Measurements from ENCODE around the gene XYLT1.
A peak's percentile ranks its signal among the peaks of the same experiment; 100 is the strongest.
"Not testable (repeated sequence)": the region's sequence is repeated elsewhere in the genome, so short reads cannot be mapped to it uniquely, and the experiment has no call there.

The XYLT1 gene

DNA sequence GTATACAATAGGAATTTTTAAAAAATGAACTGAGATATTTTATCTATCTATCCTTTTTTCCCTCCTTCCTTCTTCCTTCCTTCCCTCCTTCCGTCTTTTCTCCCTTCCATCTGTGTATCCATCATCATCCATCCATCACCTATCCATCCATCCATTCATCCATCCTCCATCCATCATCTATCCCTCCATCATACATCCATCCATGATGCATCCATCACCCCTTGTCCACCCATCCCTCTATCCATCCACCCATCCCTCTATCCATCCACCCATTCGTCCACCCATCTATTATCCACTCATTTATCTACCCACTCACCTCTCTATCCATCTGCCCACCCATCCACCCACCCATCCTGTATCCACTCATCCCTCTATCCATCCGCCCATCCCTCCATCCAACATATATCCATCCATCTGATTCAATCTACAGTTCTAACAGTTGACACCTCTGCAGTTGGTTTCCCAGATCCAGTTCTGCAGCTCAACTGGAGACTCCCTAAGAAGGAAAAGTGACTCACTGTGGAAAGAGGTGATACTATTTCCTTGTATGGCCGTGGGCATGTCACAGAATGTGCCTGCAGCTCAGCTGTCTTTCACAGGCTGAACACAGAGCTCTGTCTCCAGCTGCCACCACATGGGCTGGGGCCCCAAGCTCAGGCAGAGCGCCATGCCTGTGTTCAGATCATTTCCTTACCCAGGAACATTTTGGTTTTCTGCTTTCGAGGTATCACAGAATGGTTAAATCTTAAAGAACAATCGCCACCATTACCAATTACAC lies 130.8 kb downstream of the XYLT1 start:
- DNase-seq (ENCODE audit: low read depth, low spot score): no peak
- TF ChIP-seq, protein P1, sequence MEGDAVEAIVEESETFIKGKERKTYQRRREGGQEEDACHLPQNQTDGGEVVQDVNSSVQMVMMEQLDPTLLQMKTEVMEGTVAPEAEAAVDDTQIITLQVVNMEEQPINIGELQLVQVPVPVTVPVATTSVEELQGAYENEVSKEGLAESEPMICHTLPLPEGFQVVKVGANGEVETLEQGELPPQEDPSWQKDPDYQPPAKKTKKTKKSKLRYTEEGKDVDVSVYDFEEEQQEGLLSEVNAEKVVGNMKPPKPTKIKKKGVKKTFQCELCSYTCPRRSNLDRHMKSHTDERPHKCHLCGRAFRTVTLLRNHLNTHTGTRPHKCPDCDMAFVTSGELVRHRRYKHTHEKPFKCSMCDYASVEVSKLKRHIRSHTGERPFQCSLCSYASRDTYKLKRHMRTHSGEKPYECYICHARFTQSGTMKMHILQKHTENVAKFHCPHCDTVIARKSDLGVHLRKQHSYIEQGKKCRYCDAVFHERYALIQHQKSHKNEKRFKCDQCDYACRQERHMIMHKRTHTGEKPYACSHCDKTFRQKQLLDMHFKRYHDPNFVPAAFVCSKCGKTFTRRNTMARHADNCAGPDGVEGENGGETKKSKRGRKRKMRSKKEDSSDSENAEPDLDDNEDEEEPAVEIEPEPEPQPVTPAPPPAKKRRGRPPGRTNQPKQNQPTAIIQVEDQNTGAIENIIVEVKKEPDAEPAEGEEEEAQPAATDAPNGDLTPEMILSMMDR (IDR thresholded peaks at IDR 0.05; ENCODE audit: low read depth, low read length): no peak
- in situ Hi-C loops (cut with HindIII; ENCODE audit: low sequenced_read_pairs): no loop called here
- H3K4me3 ChIP-seq (ENCODE audit: low read depth, low read length): no peak overlapping the region

DNA sequence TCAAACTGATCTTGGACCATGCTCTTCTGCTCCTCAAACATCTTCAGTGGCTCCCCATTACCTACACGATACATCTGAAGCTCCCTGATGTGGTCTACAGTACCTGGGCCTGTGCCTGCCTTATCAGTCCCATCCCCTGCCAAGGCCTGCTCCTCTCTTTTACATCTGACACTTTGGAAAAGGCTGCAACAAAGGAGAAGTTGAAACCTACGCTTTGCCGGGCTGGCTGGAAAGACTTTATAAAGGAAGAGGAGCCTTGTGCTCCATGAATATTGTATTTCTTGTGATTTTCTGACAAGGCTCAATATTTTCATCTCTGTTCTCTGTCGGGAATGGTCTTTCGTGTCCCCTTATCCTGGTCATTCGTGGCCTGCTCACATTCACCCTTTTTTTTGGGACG lies 132.5 kb downstream of the XYLT1 start:
- in situ Hi-C loops (cut with HindIII; ENCODE audit: low sequenced_read_pairs): no loop called here
- H3K4me3 ChIP-seq (ENCODE audit: low read depth, low read length): no peak overlapping the region
- TF ChIP-seq, protein P1 (IDR thresholded peaks at IDR 0.05; ENCODE audit: low read depth, low read length): no peak
- no peak for DNase-seq (ENCODE audit: low read depth, low spot score)

DNA sequence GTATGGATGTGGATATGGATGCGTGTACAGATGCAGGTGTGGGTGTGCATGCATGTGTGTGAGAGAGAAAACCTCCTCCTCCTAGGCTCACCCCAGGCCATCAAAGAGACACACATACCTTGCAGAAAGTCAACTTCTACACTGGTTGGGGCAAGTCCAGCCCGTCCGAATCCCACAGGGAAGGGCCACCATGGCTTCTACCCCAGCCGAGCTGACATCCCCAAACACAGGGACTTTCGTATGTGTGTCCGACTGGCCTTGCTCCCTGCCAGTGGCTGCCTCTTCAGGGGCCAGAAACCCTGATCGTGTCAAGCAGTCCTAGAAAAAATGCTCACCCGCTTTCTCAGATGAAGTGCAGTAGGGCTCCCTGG lies 134.2 kb downstream of the XYLT1 start:
- DNase-seq (ENCODE audit: low read depth, low spot score): no peak
- TF ChIP-seq, protein P1 (IDR thresholded peaks at IDR 0.05; ENCODE audit: low read depth, low read length): no peak
- in situ Hi-C loops (cut with HindIII; ENCODE audit: low sequenced_read_pairs): no loop called here
- H3K4me3 ChIP-seq (ENCODE audit: low read depth, low read length): no peak overlapping the region

DNA sequence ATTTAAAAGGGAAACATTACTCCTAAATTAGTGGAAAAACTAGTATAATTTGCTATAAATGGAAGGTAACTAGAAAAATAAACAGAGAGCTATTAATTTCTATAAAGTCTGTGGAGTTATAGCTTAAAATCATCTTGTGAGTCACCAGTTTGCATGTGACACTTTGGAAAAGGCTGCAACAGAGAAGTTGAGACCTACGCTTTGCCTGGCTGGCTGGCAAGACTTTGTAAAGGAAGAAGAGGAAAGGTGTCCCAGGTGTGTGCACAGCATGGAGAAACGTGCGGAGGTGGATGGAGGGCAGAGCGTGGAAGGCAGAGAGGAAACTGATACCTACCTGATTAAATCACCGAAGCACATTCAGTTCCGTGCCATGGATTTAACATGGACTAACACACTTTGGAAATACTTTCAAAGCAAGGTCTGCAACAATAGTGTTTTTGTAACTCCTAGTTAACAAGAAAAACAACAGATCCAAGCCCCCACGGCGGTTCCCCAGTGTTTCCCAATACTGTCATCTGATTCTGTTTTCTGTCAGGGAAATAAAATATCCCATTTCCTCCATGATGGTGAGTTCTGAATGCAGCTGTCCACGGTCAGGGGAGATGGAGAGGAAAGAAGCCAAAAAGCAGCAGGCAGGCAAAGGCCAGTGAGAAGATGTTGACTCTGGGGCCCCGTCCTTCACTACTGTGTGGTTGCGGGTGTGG lies 134.8 kb downstream of the XYLT1 start:
- TF ChIP-seq, protein P1 (IDR thresholded peaks at IDR 0.05; ENCODE audit: low read depth, low read length): no peak
- in situ Hi-C loops (cut with HindIII; ENCODE audit: low sequenced_read_pairs): no loop called here
- no peak overlapping the region for H3K4me3 ChIP-seq (ENCODE audit: low read depth, low read length)
- no peak for DNase-seq (ENCODE audit: low read depth, low spot score)

- DNase-seq (ENCODE audit: low read depth, low spot score); in situ Hi-C loops (cut with HindIII; ENCODE audit: low sequenced_read_pairs); H3K4me3 ChIP-seq (ENCODE audit: low read depth, low read length): not testable (repeated sequence)
Observed at GRCh38 chr16:17335406-17335805, 135.4 kb downstream of the XYLT1 start.

- H3K4me3 ChIP-seq (ENCODE audit: low read depth, low read length): no peak overlapping the region
- peak; percentile 66 for DNase-seq (ENCODE audit: low read depth, low spot score)
- in situ Hi-C loops (cut with HindIII; ENCODE audit: low sequenced_read_pairs): no loop called here
- TF ChIP-seq, protein P1 (IDR thresholded peaks at IDR 0.05; ENCODE audit: low read depth, low read length): no peak
Observed at GRCh38 chr16:17334096-17334495, 136.7 kb downstream of the XYLT1 start.

GRCh38 chr16:17333229-17333628 lies 137.5 kb downstream of the XYLT1 start:
- TF ChIP-seq, protein P1 (IDR thresholded peaks at IDR 0.05; ENCODE audit: low read depth, low read length): no peak
- DNase-seq (ENCODE audit: low read depth, low spot score): no peak
- in situ Hi-C loops (cut with HindIII; ENCODE audit: low sequenced_read_pairs): no loop called here
- H3K4me3 ChIP-seq (ENCODE audit: low read depth, low read length): no peak overlapping the region
